ENCODE data around the gene PHLPP1.
"Not testable (repeated sequence)": the region's sequence is repeated elsewhere in the genome, so short reads cannot be mapped to it uniquely, and the experiment has no call there.

PHLPP1 gene

DNA sequence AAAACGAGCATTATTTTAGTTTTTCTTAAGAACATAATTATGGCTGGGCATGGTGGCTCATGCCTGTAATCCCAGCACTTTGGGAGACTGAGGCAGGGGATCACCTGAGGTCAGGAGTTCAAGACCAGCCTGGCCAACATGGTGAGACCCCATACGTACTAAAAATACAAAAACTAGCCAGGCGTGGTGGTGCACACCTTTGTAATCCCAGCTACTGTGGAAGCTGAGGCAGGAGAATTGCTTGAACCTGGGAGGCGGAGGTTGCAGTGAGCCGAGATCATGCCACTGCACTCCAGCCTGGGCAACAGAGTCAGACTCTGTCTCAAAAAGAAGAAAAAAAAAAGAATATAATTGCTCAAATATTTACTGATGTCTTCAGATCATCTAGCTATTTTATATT, 25.3 kb downstream of the PHLPP1 start:
- DNase-seq; H3K4me1 ChIP-seq (ENCODE audit: control insufficient read depth, insufficient read depth, low read length, poor library complexity, severe bottlenecking); H3K4me3 ChIP-seq (ENCODE audit: insufficient read depth, low read depth, low read length, poor library complexity, severe bottlenecking); H3K9me3 ChIP-seq (ENCODE audit: control insufficient read depth, low read length); H3K27me3 ChIP-seq (replicated peaks; ENCODE audit: control insufficient read depth, insufficient read depth, low read length, poor library complexity, severe bottlenecking); H3K27ac ChIP-seq (ENCODE audit: insufficient read depth, low read length, poor library complexity, severe bottlenecking); H3K36me3 ChIP-seq (ENCODE audit: control insufficient read depth, insufficient read depth, low read length): not testable (repeated sequence)

DNA sequence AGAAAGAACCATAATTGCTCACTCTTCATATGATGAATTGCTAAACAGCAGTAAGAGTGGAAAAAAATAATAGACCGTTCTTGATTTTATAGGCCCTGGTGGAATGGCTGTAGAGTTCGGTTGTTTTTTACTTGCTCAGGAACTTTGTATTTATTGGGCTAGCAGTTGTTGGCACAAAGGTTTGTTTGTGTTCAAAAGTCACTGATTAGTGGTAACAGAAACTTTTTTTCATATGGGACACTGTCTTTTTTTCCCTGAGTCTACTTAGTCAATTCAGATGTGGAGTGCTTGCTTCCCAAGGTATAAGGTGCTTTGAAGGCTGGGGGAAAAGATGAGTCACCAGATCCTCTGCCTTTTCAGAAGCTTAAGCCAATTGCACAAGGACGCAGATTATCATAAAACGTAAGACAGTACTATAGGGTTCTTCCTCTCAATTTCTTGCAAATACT, 25.8 kb downstream of the PHLPP1 start:
- no peak for DNase-seq
- no peak overlapping the region for H3K27ac ChIP-seq (ENCODE audit: insufficient read depth, low read length, poor library complexity, severe bottlenecking)
- no peaks in the 10 kb centered on the region for H3K4me1 ChIP-seq (ENCODE audit: control insufficient read depth, insufficient read depth, low read length, poor library complexity, severe bottlenecking)
- no peaks in the 10 kb centered on the region for H3K27me3 ChIP-seq (replicated peaks; ENCODE audit: control insufficient read depth, insufficient read depth, low read length, poor library complexity, severe bottlenecking)
- H3K9me3 ChIP-seq (ENCODE audit: control insufficient read depth, low read length) = no peaks in the 10 kb centered on the region
- H3K36me3 ChIP-seq (ENCODE audit: control insufficient read depth, insufficient read depth, low read length) = no peaks in the 10 kb centered on the region
- no peak overlapping the region for H3K4me3 ChIP-seq (ENCODE audit: insufficient read depth, low read depth, low read length, poor library complexity, severe bottlenecking)

DNA sequence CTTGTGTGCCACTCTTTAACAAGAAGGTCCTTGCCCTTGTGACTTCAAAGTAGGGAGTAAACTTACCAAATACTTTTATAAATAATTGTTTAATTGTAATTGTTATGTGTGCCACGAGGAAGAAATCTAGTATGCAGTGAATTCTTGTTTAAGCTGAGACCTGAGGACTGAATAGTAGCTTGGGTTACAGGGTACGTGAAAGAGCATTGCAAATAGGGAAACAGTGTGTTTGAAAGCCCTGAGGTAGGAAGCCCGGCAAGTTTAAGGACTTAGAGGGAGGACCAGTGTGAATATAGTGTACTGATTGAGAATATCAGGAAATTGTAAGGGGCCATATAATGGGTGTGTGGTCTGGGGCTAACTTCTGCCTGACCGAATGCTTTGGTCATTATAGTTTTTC, 26.2 kb downstream of the PHLPP1 start:
- Histone ChIP-seq H3K27ac (ENCODE audit: insufficient read depth, low read length, poor library complexity, severe bottlenecking) (no peak overlapping the region), H3K4me3 (ENCODE audit: insufficient read depth, low read depth, low read length, poor library complexity, severe bottlenecking) (no peak overlapping the region), H3K9me3 (ENCODE audit: control insufficient read depth, low read length) (no peaks in the 10 kb centered on the region), H3K4me1 (ENCODE audit: control insufficient read depth, insufficient read depth, low read length, poor library complexity, severe bottlenecking) (no peaks in the 10 kb centered on the region), H3K36me3 (ENCODE audit: control insufficient read depth, insufficient read depth, low read length) (no peaks in the 10 kb centered on the region), H3K27me3 (replicated peaks; ENCODE audit: control insufficient read depth, insufficient read depth, low read length, poor library complexity, severe bottlenecking) (no peaks in the 10 kb centered on the region)
- DNase-seq = no peak

DNA sequence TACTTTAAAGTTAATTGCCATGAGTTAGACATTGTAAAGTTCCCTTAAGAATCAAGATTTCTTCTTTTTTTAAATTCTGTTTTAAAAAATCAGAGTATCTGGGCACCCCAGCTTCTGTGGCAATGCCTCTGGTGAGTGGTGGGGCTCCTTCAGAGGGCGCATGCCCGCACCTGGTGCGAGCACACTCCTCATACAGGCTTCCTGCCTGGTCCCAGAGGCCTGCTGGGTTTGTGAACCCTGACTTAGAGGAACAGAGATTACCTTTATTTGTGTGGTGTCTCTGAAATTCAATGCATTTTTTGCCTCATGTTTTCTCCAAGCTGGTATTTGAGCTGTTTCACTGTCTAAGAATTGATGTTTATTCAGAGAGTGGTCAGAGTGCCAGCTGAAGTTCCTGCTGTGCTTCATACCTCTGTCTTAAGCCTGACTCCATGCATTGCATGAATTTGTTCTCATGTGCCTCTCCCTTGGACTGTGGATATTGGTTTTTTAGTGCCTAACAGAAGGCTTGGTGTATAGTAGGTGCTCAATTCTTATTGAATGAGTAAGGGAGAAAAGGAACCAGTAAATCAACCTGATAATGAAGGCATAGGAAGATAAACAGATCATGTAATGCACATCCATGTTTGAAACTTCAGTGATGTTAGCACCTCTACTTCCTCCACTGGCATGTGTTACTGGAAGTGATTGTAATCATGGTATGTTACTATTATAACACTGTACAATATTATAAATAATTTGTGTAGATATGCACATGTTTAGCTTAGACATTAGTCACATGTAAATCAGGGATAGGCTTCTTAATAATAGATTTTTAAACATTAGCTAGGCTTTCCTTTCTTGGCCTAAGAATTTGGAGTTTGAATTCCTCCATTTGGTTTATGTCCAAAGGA, 29.0 kb downstream of the PHLPP1 start:
- H3K4me1 ChIP-seq (ENCODE audit: control insufficient read depth, insufficient read depth, low read length, poor library complexity, severe bottlenecking) = no peaks in the 10 kb centered on the region
- no peak overlapping the region for H3K27ac ChIP-seq (ENCODE audit: insufficient read depth, low read length, poor library complexity, severe bottlenecking)
- no peaks in the 10 kb centered on the region for H3K9me3 ChIP-seq (ENCODE audit: control insufficient read depth, low read length)
- H3K4me3 ChIP-seq (ENCODE audit: insufficient read depth, low read depth, low read length, poor library complexity, severe bottlenecking) = no peak overlapping the region
- H3K27me3 ChIP-seq (replicated peaks; ENCODE audit: control insufficient read depth, insufficient read depth, low read length, poor library complexity, severe bottlenecking) = no peaks in the 10 kb centered on the region
- DNase-seq = no peak
- H3K36me3 ChIP-seq (ENCODE audit: control insufficient read depth, insufficient read depth, low read length) = no peaks in the 10 kb centered on the region

DNA sequence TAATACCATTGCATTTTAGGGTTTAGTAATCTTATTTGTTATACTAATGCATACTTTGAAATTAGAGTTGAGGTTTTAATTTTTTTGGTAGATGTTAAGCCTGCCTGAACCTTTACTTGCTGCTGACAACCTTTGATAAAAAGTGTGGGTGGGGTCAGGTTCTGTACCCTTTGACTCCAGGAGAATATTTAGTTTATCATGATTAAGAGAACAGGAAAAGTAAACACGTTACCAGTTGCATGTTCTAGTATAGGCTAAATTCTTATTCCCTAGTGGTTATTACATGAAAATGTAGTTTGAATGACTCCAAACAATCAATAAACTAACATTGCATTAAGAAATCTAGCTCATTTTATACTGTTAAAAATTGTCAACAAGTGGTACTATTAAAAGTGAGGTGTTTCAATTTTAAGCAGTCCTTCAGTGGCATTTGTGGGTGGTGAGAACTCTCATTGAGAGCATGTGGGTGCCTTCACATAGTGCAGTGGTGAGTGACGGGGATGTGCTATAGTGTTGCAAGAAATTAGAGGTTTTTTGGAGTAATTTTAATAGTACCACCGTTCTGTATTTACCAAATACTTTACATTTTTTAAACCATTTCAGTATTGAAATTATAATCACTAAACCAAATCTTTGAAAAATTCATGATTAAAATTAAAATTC, 29.9 kb downstream of the PHLPP1 start:
- no peak for DNase-seq

DNA sequence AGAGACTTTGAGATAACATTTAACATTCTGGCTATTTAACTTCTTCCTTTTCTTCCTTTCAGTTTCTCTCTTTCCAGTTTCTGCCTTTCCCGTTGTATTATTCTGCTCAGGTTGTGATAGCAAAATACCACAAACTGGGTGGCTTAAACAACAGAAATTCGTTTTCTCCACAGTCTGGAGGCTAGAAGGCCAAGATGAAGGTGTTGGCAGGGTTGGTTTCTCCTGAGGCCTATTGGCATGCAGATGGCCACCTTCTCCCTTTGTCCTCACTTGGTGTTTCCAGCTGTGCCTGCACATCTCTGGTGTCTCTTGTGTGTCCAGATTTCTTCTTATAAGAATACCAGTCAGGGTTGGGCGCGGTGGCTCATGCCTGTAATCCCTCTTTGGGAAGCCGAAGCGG, 34.0 kb downstream of the PHLPP1 start:
- Histone ChIP-seq H3K36me3 (ENCODE audit: control insufficient read depth, insufficient read depth, low read length) (no peaks in the 10 kb centered on the region), H3K27me3 (replicated peaks; ENCODE audit: control insufficient read depth, insufficient read depth, low read length, poor library complexity, severe bottlenecking) (no peaks in the 10 kb centered on the region), H3K4me1 (ENCODE audit: control insufficient read depth, insufficient read depth, low read length, poor library complexity, severe bottlenecking) (no peaks in the 10 kb centered on the region), H3K9me3 (ENCODE audit: control insufficient read depth, low read length) (no peaks in the 10 kb centered on the region), H3K4me3 (ENCODE audit: insufficient read depth, low read depth, low read length, poor library complexity, severe bottlenecking) (no peak overlapping the region), H3K27ac (ENCODE audit: insufficient read depth, low read length, poor library complexity, severe bottlenecking) (no peak overlapping the region)
- no peak for DNase-seq

More for the DNA sequence above, 29.9 kb downstream of the PHLPP1 start:
- Histone ChIP-seq H3K36me3 (ENCODE audit: control insufficient read depth, insufficient read depth, low read length) (no peaks in the 10 kb centered on the region), H3K27ac (ENCODE audit: insufficient read depth, low read length, poor library complexity, severe bottlenecking) (no peak overlapping the region), H3K4me1 (ENCODE audit: control insufficient read depth, insufficient read depth, low read length, poor library complexity, severe bottlenecking) (no peaks in the 10 kb centered on the region), H3K9me3 (ENCODE audit: control insufficient read depth, low read length) (no peaks in the 10 kb centered on the region), H3K27me3 (replicated peaks; ENCODE audit: control insufficient read depth, insufficient read depth, low read length, poor library complexity, severe bottlenecking) (no peaks in the 10 kb centered on the region), H3K4me3 (ENCODE audit: insufficient read depth, low read depth, low read length, poor library complexity, severe bottlenecking) (no peak overlapping the region)

DNA sequence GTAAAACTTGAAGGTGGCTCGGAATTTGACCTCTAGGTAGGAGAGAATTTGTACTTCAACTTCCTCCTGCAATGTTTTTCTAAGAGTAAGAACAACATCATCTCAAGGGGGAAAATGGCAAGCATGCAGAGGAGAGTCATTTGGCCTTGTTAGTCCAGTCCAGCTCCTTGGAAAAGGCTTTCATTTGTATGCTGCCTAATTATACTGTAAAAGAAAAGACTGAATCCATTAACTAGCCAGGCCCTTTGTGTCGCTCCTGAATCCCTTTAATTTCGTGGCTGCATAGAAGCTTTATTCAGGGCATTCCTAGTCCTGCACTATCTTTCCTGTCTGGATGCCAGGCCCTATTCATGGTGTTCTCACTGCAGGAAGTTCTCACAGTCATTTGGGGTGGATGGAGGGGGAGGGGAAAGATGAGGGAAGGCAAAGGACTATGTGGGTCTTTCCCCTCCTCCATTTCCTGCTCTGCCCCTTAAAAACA, 36.0 kb downstream of the PHLPP1 start:
- H3K4me3 ChIP-seq (ENCODE audit: insufficient read depth, low read depth, low read length, poor library complexity, severe bottlenecking) = no peak overlapping the region
- H3K27ac ChIP-seq (ENCODE audit: insufficient read depth, low read length, poor library complexity, severe bottlenecking) = no peak overlapping the region
- DNase-seq = no peak
- no peaks in the 10 kb centered on the region for H3K4me1 ChIP-seq (ENCODE audit: control insufficient read depth, insufficient read depth, low read length, poor library complexity, severe bottlenecking)
- H3K9me3 ChIP-seq (ENCODE audit: control insufficient read depth, low read length) = no peaks in the 10 kb centered on the region
- no peaks in the 10 kb centered on the region for H3K36me3 ChIP-seq (ENCODE audit: control insufficient read depth, insufficient read depth, low read length)
- no peaks in the 10 kb centered on the region for H3K27me3 ChIP-seq (replicated peaks; ENCODE audit: control insufficient read depth, insufficient read depth, low read length, poor library complexity, severe bottlenecking)

DNA sequence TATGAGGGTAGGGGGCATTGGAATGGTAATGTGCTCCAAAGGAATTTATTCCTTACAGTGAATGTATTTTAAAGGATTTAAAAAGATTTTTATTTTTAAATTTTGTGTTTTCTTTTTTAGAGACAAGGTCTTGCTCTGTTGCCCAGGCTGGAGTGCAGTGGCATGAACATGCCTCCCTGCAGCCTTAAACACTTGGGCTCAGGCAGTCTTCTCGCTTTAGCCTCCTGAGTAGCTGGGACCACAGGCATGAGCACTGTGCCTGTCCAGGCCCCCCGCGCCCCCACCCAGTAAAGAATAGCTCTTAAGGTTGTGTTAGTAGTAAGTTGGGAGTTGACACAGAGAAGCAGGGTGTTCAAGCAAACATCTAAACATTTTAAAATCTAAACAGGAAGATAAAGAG, 36.6 kb downstream of the PHLPP1 start:
- no peak overlapping the region for H3K27ac ChIP-seq (ENCODE audit: insufficient read depth, low read length, poor library complexity, severe bottlenecking)
- no peaks in the 10 kb centered on the region for H3K4me1 ChIP-seq (ENCODE audit: control insufficient read depth, insufficient read depth, low read length, poor library complexity, severe bottlenecking)

DNA sequence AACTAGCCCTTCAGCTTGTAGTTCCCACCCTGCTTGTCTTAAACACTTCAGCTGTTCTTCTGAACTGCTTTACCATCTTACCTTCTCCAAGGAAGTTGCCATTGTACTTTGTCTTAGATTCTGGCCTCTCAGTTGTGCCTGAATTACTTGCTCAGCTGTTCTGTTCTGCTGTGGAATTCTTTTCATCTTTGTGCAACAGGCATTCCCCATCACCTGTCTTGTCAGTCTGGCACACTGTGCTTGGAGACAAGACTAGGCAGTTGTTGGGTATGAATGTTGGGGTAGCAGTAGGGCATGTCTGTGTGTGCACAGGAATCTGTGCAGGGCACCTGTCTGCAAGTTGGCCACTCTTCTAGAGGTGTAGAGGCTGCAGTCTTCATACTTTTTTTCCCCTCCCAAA, 38.7 kb downstream of the PHLPP1 start:
- Histone ChIP-seq H3K4me1 (ENCODE audit: control insufficient read depth, insufficient read depth, low read length, poor library complexity, severe bottlenecking) (no peaks in the 10 kb centered on the region), H3K27me3 (replicated peaks; ENCODE audit: control insufficient read depth, insufficient read depth, low read length, poor library complexity, severe bottlenecking) (no peaks in the 10 kb centered on the region), H3K27ac (ENCODE audit: insufficient read depth, low read length, poor library complexity, severe bottlenecking) (no peak overlapping the region), H3K9me3 (ENCODE audit: control insufficient read depth, low read length) (no peaks in the 10 kb centered on the region), H3K4me3 (ENCODE audit: insufficient read depth, low read depth, low read length, poor library complexity, severe bottlenecking) (no peak overlapping the region), H3K36me3 (ENCODE audit: control insufficient read depth, insufficient read depth, low read length) (no peaks in the 10 kb centered on the region)
- no peak for DNase-seq

More for the DNA sequence above, 36.6 kb downstream of the PHLPP1 start:
- H3K9me3 ChIP-seq (ENCODE audit: control insufficient read depth, low read length) = no peaks in the 10 kb centered on the region
- DNase-seq = no peak
- H3K4me3 ChIP-seq (ENCODE audit: insufficient read depth, low read depth, low read length, poor library complexity, severe bottlenecking) = no peak overlapping the region
- H3K27me3 ChIP-seq (replicated peaks; ENCODE audit: control insufficient read depth, insufficient read depth, low read length, poor library complexity, severe bottlenecking) = no peaks in the 10 kb centered on the region
- H3K36me3 ChIP-seq (ENCODE audit: control insufficient read depth, insufficient read depth, low read length) = no peaks in the 10 kb centered on the region

DNA sequence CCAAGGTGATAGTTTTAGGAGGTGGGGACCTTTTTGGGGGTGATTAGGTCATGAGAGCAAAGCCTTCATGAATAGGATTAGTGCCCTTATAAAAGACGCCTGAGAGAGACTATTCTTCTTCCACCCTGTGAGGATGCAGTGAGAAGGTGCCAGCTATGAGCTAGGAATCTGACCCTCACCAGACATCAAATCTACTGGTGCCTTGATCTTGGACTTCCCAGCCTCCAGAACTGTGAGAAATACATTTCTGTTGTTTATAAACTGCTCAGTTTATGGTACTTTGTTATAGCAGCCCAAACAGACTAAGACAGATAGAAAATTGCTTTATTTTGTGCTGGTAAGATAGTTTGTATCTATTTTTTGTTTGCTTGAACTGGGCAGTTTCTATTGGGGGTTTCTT, 40.1 kb downstream of the PHLPP1 start:
- Histone ChIP-seq H3K9me3 (ENCODE audit: control insufficient read depth, low read length) (no peaks in the 10 kb centered on the region), H3K4me3 (ENCODE audit: insufficient read depth, low read depth, low read length, poor library complexity, severe bottlenecking) (no peak overlapping the region), H3K27ac (ENCODE audit: insufficient read depth, low read length, poor library complexity, severe bottlenecking) (no peak overlapping the region), H3K36me3 (ENCODE audit: control insufficient read depth, insufficient read depth, low read length) (no peaks in the 10 kb centered on the region), H3K27me3 (replicated peaks; ENCODE audit: control insufficient read depth, insufficient read depth, low read length, poor library complexity, severe bottlenecking) (no peaks in the 10 kb centered on the region), H3K4me1 (ENCODE audit: control insufficient read depth, insufficient read depth, low read length, poor library complexity, severe bottlenecking) (no peaks in the 10 kb centered on the region)
- no peak for DNase-seq

All from effector memory CD4-positive, alpha-beta T cell (primary cell).